Cardiac muscle cell (in vitro differentiated cells and primary cell): Measurements from ENCODE around the gene CFI. TPM values are rescaled to one million over a fixed set of nuclear protein-coding genes. Genes with fewer than 3 reads are reported as not detected.

Experiments used
- DNase-seq, 2 donors: peaks; one replicate each; pipeline versions ENCODE4 v3.0.0 to v3.0.0-alpha.2; 2010 to 2017; ENCODE audit warnings: low read depth in 1 of 2, low spot score in 1 of 2
- H3K27ac ChIP-seq: fragments of 200-600 bp; sonication (generic); 2 replicates; pipeline ENCODE4 v1.5.1; 2016
- H3K27me3 ChIP-seq: fragments of 200-600 bp; sonication (generic); 2 replicates; pipeline ENCODE4 v1.6.0; 2016; ENCODE audit warnings: control low read depth
- H3K36me3 ChIP-seq: fragments of 200-600 bp; sonication (generic); 2 replicates; pipeline ENCODE4 v1.5.1; 2016; ENCODE audit warnings: control low read depth
- H3K4me1 ChIP-seq: fragments of 200-600 bp; sonication (generic); 2 replicates; pipeline ENCODE4 v1.8.1; 2017; ENCODE audit warnings: low read depth, mild to moderate bottlenecking, mixed run types
- H3K4me3 ChIP-seq: fragments of 200-600 bp; sonication (generic); 2 replicates; pipeline ENCODE4 v1.5.1; 2016; ENCODE audit warnings: mild to moderate bottlenecking
- H3K9me3 ChIP-seq: fragments of 200-600 bp; sonication (generic); 2 replicates; pipeline ENCODE4 v1.5.1; 2017; ENCODE audit warnings: low read depth, mild to moderate bottlenecking, control low read depth
- CTCF ChIP-seq: IDR thresholded peaks from 2 replicates; pipeline ENCODE4 v1.5.1; 2012; ENCODE audit warnings: low read depth, mild to moderate bottlenecking, low read length
- polyA plus RNA-seq: library from polyadenylated mRNA; unstranded; fragments of >200 nt; fragmentation: Nextera tagmentation; extraction: Ambion mirVana; gene quantifications from 2 replicates; pipeline ENCODE4 v1.2.1, GENCODE V29; 2016
- total RNA-seq: library from RNA; depleted of rRNA; stranded (reverse); fragments of >200 nt; gene quantifications from 2 replicates; pipeline ENCODE4 v1.2.3, GENCODE V29; 2016

CFI gene
- total and polyA plus RNA-seq, 2 experiments from 2014 or later = 2.1 to 5.2 TPM

DNA sequence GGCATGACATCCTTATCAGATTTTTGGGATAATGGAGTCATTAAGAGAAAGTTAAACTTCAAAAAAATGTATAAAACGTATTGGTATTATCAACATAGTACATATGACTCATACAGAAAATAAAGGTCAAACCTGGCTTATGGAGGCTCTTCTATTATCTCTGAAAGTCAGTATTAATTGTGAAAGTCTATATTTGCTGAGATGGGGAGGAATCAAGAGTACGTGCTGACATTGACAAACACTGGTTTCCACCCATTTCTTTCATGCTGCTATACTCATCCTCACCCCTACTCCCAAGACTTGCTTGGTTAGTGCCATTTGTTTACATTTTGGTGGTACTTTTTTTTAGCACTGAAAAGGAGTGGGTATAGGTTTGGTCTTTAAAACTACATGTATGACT, 41.1 kb downstream of the CFI start:
- Histone ChIP-seq H3K4me1 (no peaks in the 10 kb centered on the region), H3K27me3 (no peaks in the 10 kb centered on the region), H3K4me3 (no peak overlapping the region), H3K9me3 (no peaks in the 10 kb centered on the region), H3K36me3 (no peaks in the 10 kb centered on the region), H3K27ac (no peak overlapping the region)
- no peak for TF ChIP-seq CTCF
- no peak for DNase-seq

- Histone ChIP-seq H3K36me3 (no peaks in the 10 kb centered on the region), H3K27me3 (no peaks in the 10 kb centered on the region), H3K27ac (no peak overlapping the region), H3K9me3 (no peaks in the 10 kb centered on the region), H3K4me3 (no peak overlapping the region), H3K4me1 (no peaks in the 10 kb centered on the region)
- TF ChIP-seq CTCF = no peak
- DNase-seq = no peak
Observed at GRCh38 chr4:109755656-109756055, 46.1 kb downstream of the CFI start.

DNA sequence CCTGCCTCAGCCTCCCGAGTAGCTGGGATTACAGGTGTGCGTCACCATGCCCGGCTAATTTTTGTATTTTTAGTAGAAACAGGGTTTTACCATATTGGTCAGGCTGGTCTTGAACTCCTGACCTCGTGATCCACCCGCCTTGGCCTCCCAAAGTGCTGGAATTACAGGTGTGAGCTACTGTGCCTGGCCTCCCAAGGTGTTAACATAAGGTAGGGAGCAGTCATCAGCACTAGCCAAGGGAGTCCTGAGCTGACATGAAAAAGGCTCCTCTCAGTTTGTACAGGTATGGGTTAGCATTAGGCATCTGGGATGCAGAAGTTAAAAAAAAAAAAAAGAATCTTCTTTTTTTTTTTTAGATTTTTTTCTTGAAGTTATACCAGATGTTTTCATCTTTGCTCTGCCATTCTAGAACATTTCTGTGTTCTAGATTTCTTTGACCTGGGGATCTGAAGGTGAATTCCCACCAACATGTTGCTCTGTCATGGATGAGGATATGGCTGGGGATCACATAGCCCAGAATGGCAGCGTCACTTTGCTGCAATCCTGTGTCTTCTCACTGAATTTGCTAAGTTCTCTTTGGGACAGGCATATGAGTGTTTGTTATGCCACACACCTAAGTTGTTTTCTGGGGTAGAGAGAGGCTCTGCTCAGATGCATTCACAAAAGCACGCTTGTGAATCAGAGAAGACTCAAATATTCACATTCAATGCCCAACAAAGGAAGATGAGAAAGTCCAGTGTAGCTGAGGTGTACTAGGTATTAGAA, 47.5 kb downstream of the CFI start:
- no peaks in the 10 kb centered on the region for H3K27me3 ChIP-seq
- no peak for DNase-seq
- no peaks in the 10 kb centered on the region for H3K4me1 ChIP-seq
- no peak overlapping the region for H3K4me3 ChIP-seq
- no peak for TF ChIP-seq CTCF
- H3K27ac ChIP-seq = no peak overlapping the region
- H3K9me3 ChIP-seq = no peaks in the 10 kb centered on the region
- no peaks in the 10 kb centered on the region for H3K36me3 ChIP-seq

DNA sequence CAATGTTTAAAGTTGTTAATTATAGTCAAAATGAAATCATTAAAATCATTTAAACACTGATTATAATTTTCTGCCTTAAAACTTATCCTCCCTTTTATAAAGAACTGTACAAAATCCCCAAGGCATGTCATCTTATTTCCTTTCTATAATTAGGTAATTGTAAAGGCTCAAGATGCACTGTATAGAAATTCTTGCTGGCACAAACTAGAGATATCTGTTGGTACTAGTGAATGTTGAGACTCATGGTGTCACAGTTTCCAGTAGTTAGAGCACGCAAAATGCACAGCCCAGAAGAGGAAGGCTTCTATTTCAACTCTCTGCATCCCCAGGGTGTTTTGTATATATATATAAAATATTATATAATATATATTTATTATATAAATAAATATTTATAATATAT, 49.3 kb downstream of the CFI start:
- Histone ChIP-seq H3K27me3 (no peaks in the 10 kb centered on the region), H3K36me3 (no peaks in the 10 kb centered on the region), H3K4me3 (no peak overlapping the region), H3K27ac (no peak overlapping the region), H3K9me3 (no peaks in the 10 kb centered on the region), H3K4me1 (no peaks in the 10 kb centered on the region)
- no peak for TF ChIP-seq CTCF
- peak in 1 of 2 donors; percentile 9 for DNase-seq

- no peaks in the 10 kb centered on the region for H3K27me3 ChIP-seq
- no peak for TF ChIP-seq CTCF
- H3K9me3 ChIP-seq = no peaks in the 10 kb centered on the region
- no peaks in the 10 kb centered on the region for H3K4me1 ChIP-seq
- H3K27ac ChIP-seq = no peak overlapping the region
- no peaks in the 10 kb centered on the region for H3K36me3 ChIP-seq
- H3K4me3 ChIP-seq = no peak overlapping the region
- DNase-seq = no peak
Observed at GRCh38 chr4:109751852-109752251, 49.9 kb downstream of the CFI start.
